Activated naive CD4-positive, alpha-beta T cell treated with anti-CD3 and anti-CD28 coated beads, Interleukin-2, amount 50 U/mL, for 24 hours (primary cell): Measurements from ENCODE around the gene TMEM192.
"Not testable (repeated sequence)": the region's sequence is repeated elsewhere in the genome, so short reads cannot be mapped to it uniquely, and the experiment has no call there.

Experiments used
- H3K27ac Mint-ChIP-seq: one replicate; pipeline ENCODE4 v1.8.0; 2021; ENCODE audit warnings: mild to moderate bottlenecking, mixed read lengths
- H3K27me3 Mint-ChIP-seq: one replicate; pipeline ENCODE4 v1.8.0; 2021; ENCODE audit warnings: mixed read lengths
- H3K36me3 Mint-ChIP-seq: one replicate; pipeline ENCODE4 v1.8.0; 2021; ENCODE audit warnings: mixed read lengths
- H3K4me1 Mint-ChIP-seq: one replicate; pipeline ENCODE4 v1.8.0; 2021; ENCODE audit warnings: mixed read lengths
- H3K4me3 Mint-ChIP-seq: one replicate; pipeline ENCODE4 v1.8.0; 2021; ENCODE audit warnings: mild to moderate bottlenecking, mixed read lengths
- H3K9me3 Mint-ChIP-seq: one replicate; pipeline ENCODE4 v1.8.0; 2021; ENCODE audit warnings: mixed read lengths

The TMEM192 gene

GRCh38 chr4:165112368-165113121, at the start of gene TMEM192:
TMEM192 (minus strand) TSS chr4:165112860; CDS start chr4:165112773, 87 bp downstream.
- Mint-ChIP-seq H3K4me1 (peaks cover 23% of the 10 kb centered on the region), H3K27me3 (no peaks in the 10 kb centered on the region), H3K36me3 (peaks cover 3% of the 10 kb centered on the region), H3K4me3 (peak within 1 kb of the TSS; percentile 90), H3K9me3 (no peaks in the 10 kb centered on the region), H3K27ac (peak within 1 kb of the TSS; percentile 91)

GRCh38 chr4:165158762-165159161, 46.1 kb upstream of the TMEM192 start:
- Mint-ChIP-seq H3K27ac (peak overlapping the region; percentile 46), H3K4me3 (no peak overlapping the region), H3K4me1 (no peaks in the 10 kb centered on the region), H3K27me3 (peaks cover 5% of the 10 kb centered on the region), H3K9me3 (peaks cover 9% of the 10 kb centered on the region), H3K36me3 (peaks cover 4% of the 10 kb centered on the region)

- Mint-ChIP-seq H3K27me3 (peaks cover 5% of the 10 kb centered on the region), H3K9me3 (peaks cover 9% of the 10 kb centered on the region), H3K4me3 (no peak overlapping the region)
Measured at GRCh38 chr4:165156906-165157305, 44.2 kb upstream of the TMEM192 start.

GRCh38 chr4:165154482-165154881, 41.8 kb upstream of the TMEM192 start:
- Mint-ChIP-seq H3K9me3 (peaks cover 9% of the 10 kb centered on the region), H3K4me3 (no peak overlapping the region)

More at GRCh38 chr4:165156906-165157305, 44.2 kb upstream of the TMEM192 start:
- no peak overlapping the region for H3K27ac Mint-ChIP-seq
- H3K36me3 Mint-ChIP-seq, result peaks cover 4% of the 10 kb centered on the region
- no peaks in the 10 kb centered on the region for H3K4me1 Mint-ChIP-seq

GRCh38 chr4:165152527-165152926, 39.9 kb upstream of the TMEM192 start:
- Mint-ChIP-seq H3K27ac (no peak overlapping the region), H3K36me3 (peaks cover 4% of the 10 kb centered on the region), H3K4me3 (no peak overlapping the region)

More at GRCh38 chr4:165154482-165154881, 41.8 kb upstream of the TMEM192 start:
- Mint-ChIP-seq H3K4me1 (no peaks in the 10 kb centered on the region), H3K27me3 (peaks cover 5% of the 10 kb centered on the region), H3K36me3 (peaks cover 4% of the 10 kb centered on the region), H3K27ac (no peak overlapping the region)

GRCh38 chr4:165151734-165152133, 39.1 kb upstream of the TMEM192 start:
- H3K27me3 Mint-ChIP-seq, result peaks cover 5% of the 10 kb centered on the region
- H3K27ac Mint-ChIP-seq, result no peak overlapping the region
- H3K36me3 Mint-ChIP-seq, result no peaks in the 10 kb centered on the region
- no peaks in the 10 kb centered on the region for H3K4me1 Mint-ChIP-seq
- no peak overlapping the region for H3K4me3 Mint-ChIP-seq
- peaks cover 3% of the 10 kb centered on the region for H3K9me3 Mint-ChIP-seq

More at GRCh38 chr4:165152527-165152926, 39.9 kb upstream of the TMEM192 start:
- Mint-ChIP-seq H3K4me1 (no peaks in the 10 kb centered on the region), H3K27me3 (peaks cover 5% of the 10 kb centered on the region), H3K9me3 (peaks cover 9% of the 10 kb centered on the region)

- H3K27me3 Mint-ChIP-seq, result peaks cover 5% of the 10 kb centered on the region
- no peaks in the 10 kb centered on the region for H3K36me3 Mint-ChIP-seq
- H3K4me3 Mint-ChIP-seq, result no peak overlapping the region
- no peak overlapping the region for H3K27ac Mint-ChIP-seq
- H3K4me1 Mint-ChIP-seq, result no peaks in the 10 kb centered on the region
- H3K9me3 Mint-ChIP-seq, result no peaks in the 10 kb centered on the region
Measured at GRCh38 chr4:165150545-165150944, 37.9 kb upstream of the TMEM192 start.

GRCh38 chr4:165138843-165139242, 26.2 kb upstream of the TMEM192 start:
- Mint-ChIP-seq H3K4me1 (no peaks in the 10 kb centered on the region), H3K4me3 (no peak overlapping the region), H3K36me3 (peaks cover 3% of the 10 kb centered on the region), H3K27ac (no peak overlapping the region), H3K9me3 (no peaks in the 10 kb centered on the region), H3K27me3 (no peaks in the 10 kb centered on the region)

GRCh38 chr4:165137205-165137604, 24.5 kb upstream of the TMEM192 start:
- H3K27me3 Mint-ChIP-seq, result no peaks in the 10 kb centered on the region
- no peaks in the 10 kb centered on the region for H3K4me1 Mint-ChIP-seq
- peaks cover 3% of the 10 kb centered on the region for H3K36me3 Mint-ChIP-seq
- H3K9me3 Mint-ChIP-seq, result no peaks in the 10 kb centered on the region
- H3K27ac Mint-ChIP-seq, result no peak overlapping the region
- H3K4me3 Mint-ChIP-seq, result no peak overlapping the region

- Mint-ChIP-seq H3K9me3 (no peaks in the 10 kb centered on the region), H3K27ac (no peak overlapping the region), H3K4me1 (peaks cover under 1% of the 10 kb centered on the region)
Measured at GRCh38 chr4:165136529-165136928, 23.9 kb upstream of the TMEM192 start.

GRCh38 chr4:165133150-165133549, 20.5 kb upstream of the TMEM192 start:
- Mint-ChIP-seq H3K27ac (no peak overlapping the region), H3K27me3 (no peaks in the 10 kb centered on the region), H3K4me1 (peaks cover 5% of the 10 kb centered on the region), H3K36me3 (peaks cover 3% of the 10 kb centered on the region), H3K9me3 (no peaks in the 10 kb centered on the region), H3K4me3 (no peak overlapping the region)

More at GRCh38 chr4:165136529-165136928, 23.9 kb upstream of the TMEM192 start:
- no peaks in the 10 kb centered on the region for H3K27me3 Mint-ChIP-seq
- peaks cover 3% of the 10 kb centered on the region for H3K36me3 Mint-ChIP-seq
- no peak overlapping the region for H3K4me3 Mint-ChIP-seq

- Mint-ChIP-seq H3K36me3 (no peaks in the 10 kb centered on the region), H3K27me3 (no peaks in the 10 kb centered on the region), H3K9me3 (no peaks in the 10 kb centered on the region), H3K4me3 (no peak overlapping the region), H3K4me1 (peaks cover 5% of the 10 kb centered on the region), H3K27ac (no peak overlapping the region)
Measured at GRCh38 chr4:165131247-165131832, 18.7 kb upstream of the TMEM192 start.

GRCh38 chr4:165129924-165130323, 17.3 kb upstream of the TMEM192 start:
- Mint-ChIP-seq H3K4me3 (no peak overlapping the region), H3K9me3 (no peaks in the 10 kb centered on the region), H3K4me1 (peaks cover 5% of the 10 kb centered on the region), H3K36me3 (no peaks in the 10 kb centered on the region), H3K27me3 (no peaks in the 10 kb centered on the region), H3K27ac (no peak overlapping the region)

GRCh38 chr4:165125869-165126499, 13.3 kb upstream of the TMEM192 start:
- H3K9me3 Mint-ChIP-seq, H3K4me1 Mint-ChIP-seq, H3K27me3 Mint-ChIP-seq, H3K36me3 Mint-ChIP-seq, H3K27ac Mint-ChIP-seq, H3K4me3 Mint-ChIP-seq: not testable (repeated sequence)

- Mint-ChIP-seq H3K36me3 (no peaks in the 10 kb centered on the region), H3K4me1 (no peaks in the 10 kb centered on the region), H3K4me3 (no peak overlapping the region), H3K27ac (no peak overlapping the region), H3K9me3 (no peaks in the 10 kb centered on the region), H3K27me3 (peaks cover 4% of the 10 kb centered on the region)
Measured at GRCh38 chr4:165124488-165124887, 11.8 kb upstream of the TMEM192 start.
